GF-D8 (cell line): Measurements from ENCODE around the gene GDPD2.

Source experiments
- DNase-seq: peaks from one replicate; lab custom pipeline; 2025; lab: John Stamatoyannopoulos, UW

Gene GDPD2

DNA sequence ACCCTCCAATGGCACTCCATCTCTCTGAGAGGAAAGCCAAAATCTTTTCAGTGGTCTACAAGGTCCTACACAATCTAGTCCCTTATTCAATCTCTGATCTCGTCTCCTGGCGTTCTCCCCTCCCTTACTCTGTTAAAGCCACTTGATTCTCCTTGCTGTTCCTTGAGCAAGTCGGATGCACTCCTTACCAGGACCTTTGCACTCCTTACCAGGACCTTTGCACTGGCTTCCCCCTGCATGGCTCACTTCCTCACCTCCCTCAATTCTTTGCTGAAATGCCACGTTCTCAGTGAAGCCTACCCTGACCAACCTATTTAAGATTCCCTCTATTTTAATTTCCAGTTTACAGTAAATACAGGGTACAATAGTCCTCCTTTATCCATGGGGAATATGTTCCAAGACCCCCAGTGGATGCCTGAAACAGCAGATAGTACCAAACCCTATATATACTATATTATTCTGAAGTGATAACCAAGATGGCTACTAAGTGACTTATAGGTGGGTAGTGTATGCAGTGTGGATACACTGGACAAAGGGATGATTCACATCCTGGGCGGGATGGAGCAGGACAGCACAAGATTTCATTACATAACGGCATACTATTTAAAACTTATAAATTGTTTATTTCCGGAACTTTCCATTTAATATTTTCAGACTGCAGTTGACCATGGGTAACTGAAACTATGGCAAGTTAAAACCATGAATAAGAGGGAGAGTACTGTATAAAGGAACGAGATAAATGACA lies 15.0 kb downstream of the GDPD2 start:
- DNase-seq = no peak

DNA sequence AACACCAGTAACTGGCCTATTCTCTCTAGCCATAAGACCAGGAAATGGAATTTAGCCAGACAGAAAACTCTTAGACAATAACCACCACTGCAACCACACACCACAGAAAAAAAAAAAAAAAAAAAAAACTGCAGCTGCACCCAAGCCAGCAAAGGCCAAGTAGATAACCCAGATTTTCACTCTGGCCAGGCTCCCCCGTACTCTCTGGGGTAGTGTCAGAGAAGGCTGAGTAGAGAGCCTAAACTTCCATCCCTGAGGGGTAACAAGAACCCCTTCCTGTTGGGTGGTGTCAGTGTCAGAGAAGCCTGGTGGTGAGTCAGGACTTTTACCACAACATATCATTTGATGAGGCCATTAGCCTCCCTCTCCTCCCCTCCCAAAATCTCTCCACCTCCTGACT lies 15.9 kb downstream of the GDPD2 start:
- DNase-seq = no peak

DNA sequence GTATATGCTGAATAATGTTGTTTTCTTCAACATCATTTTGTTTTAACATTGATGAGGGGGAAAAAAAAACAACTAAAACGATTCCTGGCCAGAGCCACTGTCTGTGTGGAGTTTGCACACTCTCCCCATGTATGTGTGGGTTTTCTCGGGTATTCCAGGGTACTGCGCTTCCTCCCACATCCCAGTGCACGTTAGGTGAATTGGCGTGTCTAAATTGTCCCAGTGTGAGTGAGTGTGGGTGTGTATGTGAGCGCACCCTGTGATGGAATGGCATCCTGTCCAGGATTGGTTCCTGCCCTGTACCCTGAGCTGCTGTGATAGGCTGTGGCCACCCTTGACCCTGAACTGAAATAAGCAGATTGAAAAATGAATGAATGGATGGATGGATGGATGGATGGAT lies 19.1 kb downstream of the GDPD2 start:
- DNase-seq = no peak

DNA sequence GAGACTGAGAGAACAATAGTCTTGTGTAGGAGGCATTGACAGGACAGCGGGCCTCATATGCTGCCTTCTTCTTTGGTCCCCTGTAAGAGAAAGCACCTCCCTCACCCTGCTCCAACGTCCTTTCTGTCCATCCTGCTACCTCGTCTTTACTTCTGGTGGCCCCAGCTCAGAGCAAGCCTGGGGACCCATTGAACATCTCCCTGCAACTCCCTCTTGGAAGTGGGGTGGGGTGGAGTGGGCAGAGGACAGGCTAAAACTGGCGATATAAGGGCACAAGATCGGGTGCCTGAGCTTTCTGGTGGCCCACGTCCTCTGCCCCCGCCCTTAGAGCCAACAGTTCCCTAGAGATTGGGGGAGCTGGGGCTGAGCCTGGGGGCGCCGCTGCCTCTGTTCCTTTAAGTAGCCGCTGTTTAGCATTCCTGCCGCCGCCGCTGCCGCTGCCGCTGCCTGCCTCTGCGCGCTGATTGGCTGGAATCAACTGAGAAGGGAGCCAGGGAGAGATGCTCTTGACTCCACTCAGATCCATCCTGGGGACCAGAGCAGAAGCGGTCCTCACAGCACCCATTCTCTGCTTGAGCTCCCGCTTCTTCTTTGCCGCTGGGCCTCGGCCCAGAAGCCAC lies 21.3 kb downstream of the GDPD2 start, which contains the start of gene DLG3:
Gene DLG3 (plus strand): TSS at position 510 of the 620 bp plus-strand sequence. CDS start 367 bp downstream, outside the sequence.
- DNase-seq = no peak

DNA sequence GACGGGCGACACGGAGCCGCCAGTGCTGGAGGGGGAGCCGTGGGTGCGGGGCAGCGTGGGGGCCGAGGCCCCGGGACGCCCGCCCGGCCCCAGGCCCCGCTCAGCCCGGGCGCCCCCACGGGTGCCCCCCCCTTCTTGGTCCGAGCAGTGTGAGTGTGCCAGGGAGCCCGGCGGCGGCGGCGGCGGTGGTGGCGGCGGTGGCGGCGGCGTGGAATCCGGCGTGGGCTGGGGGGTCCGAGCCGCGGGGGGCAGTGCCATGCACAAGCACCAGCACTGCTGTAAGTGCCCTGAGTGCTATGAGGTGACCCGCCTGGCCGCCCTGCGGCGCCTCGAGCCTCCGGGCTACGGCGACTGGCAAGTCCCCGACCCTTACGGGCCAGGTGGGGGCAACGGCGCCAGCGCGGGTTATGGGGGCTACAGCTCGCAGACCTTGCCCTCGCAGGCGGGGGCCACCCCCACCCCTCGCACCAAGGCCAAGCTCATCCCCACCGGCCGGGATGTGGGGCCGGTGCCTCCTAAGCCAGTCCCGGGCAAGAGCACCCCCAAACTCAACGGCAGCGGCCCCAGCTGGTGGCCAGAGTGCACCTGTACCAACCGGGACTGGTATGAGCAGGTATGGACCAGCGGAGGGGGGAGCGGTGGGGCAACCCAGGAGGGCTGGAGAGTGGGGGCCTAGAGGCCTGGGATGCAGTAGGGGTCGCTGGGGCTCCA lies 22.0 kb downstream of the GDPD2 start:
- DNase-seq = no peak

DNA sequence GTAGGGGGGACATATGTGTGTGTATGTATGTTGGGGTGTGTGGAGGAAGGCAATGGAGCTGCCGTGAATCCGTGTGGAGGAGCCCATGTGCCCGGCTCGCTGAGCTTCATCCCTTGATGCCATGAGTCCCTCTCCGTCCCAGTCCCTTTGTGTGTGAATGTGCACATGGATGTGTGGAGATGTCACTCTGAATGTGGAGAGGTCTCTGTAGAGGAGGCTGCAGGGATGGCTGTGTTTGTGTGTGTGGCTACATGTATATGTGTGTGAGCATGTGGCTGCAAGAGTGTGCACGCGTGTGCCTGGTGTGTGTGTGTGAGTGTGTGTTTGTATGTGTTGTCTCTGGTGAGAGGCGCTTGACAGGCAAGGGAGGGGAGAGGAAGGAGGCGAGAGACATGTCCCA lies 22.8 kb downstream of the GDPD2 start:
- DNase-seq = no peak

DNA sequence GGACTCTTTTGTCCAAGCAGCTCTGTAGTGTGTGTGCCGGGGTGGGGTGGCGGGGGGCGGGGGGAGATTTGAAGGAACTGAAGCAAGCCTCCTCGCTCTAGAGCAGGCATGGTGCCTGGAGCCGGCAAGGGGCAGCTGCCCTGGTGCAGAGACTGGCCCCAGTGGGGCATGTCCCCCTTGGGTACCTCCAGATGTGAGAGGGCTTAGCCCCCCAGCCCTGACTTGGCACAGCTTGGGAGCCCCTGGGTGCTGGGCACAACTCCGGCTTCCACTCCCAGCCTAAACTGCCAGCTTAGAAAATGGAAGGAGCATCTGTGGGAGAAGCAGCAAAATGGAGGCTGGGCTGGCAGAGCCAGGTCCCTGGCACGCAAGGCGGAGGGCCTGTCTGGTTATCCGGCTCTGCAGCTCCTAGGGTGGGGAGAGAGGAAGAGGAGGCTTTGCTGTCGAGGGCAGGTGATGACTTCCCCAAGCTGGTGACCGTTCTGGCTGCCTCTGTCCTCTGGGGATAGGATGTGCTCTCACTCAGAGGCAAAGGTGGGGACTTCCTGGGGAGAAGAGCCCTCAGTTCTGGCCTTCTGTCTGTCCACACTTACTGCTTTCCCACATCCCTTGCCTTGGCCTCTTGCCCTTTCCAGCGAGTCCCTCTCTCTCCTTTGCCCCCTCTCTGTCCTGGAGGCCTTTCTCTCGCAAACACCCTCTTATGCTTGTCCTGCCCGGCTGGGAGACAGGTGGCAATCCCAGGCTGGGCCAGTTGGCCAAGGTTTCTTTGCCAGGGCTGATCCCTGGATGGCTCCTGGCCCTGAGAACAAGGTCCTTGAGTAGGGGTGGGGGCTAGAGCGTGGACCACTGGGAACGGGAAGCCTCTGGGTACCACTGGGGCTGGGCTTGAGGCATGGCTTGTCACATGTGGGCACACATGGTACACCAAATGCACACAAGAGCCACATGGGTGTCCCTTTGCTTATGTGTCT lies 23.6 kb downstream of the GDPD2 start:
- DNase-seq = no peak

DNA sequence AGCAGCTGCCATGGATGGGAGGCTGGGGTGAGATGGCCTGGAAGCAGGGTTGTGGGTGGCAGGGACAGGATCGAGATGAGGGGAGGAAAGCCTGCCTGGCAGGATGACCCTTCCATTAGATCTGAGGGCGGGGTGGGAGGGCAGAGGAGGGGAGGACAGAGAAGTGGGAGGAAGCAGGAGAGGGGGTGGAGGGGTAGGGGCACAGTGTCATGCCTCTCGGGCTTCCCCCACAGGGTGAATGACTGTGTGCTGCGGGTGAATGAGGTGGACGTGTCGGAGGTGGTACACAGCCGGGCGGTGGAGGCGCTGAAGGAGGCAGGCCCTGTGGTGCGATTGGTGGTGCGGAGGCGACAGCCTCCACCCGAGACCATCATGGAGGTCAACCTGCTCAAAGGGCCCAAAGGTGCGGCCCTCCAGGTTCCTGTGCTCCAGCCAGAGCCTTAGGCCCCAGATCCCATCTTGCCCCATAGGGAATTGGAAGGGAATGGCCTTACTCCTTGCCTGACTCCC lies 26.4 kb downstream of the GDPD2 start:
- no peak for DNase-seq

DNA sequence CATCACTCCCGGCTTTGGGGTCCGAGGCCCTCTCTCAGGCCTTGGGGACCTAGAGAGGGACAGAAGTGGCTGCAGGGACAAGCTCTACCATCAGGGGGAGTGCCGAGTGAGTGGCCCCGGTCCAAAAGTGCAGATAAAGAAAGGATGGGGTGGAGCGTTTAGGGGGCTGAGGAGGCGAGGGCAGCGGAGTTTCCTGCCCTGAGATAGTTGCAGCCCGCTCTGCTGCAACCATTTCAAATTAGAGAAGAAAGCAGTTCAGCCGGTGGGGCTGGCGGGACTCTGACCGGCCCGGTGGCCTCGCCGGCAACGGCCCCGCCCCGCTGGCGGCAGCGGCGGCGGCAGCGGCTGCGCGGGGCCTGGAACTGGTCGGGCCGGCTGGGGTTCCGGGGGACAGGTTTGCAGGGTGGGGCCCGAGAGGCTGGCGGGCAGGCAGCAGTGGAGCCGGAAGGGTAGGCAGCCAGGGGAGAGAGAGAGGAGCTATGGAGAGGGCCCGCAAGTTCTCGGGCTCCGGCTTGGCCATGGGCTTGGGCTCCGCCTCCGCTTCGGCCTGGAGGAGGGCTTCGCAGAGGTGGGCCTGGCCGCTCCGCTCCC lies 29.1 kb downstream of the GDPD2 start:
- no peak for DNase-seq

DNA sequence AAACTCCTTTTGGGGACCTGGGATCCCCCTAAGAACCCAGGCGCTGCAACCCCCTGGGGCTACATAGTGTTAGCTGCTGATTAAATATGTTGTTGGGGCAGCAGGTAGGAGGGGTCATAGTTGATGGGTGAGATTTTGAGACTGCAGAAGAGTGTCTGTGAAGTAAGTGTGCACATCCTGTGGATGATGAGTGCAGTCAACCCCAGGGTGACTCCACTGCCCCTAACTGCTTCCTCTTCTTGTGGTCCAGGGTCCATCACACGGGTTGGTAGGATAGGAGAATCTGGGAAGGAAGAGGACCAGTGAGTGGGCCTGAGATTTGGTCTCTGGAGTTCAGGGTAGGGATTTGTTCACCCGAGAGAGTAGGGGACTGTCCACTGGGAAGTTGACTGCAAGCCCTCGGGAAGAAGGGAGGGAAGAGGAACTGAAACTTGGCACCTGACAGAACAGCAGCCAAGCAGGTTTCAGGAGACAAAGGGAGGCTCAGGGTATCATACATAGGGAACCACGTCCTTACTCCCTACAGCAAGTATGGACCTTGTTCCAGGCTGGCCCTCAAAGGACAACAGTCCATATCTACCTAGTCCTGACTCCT lies 30.0 kb downstream of the GDPD2 start:
- no peak for DNase-seq

DNA sequence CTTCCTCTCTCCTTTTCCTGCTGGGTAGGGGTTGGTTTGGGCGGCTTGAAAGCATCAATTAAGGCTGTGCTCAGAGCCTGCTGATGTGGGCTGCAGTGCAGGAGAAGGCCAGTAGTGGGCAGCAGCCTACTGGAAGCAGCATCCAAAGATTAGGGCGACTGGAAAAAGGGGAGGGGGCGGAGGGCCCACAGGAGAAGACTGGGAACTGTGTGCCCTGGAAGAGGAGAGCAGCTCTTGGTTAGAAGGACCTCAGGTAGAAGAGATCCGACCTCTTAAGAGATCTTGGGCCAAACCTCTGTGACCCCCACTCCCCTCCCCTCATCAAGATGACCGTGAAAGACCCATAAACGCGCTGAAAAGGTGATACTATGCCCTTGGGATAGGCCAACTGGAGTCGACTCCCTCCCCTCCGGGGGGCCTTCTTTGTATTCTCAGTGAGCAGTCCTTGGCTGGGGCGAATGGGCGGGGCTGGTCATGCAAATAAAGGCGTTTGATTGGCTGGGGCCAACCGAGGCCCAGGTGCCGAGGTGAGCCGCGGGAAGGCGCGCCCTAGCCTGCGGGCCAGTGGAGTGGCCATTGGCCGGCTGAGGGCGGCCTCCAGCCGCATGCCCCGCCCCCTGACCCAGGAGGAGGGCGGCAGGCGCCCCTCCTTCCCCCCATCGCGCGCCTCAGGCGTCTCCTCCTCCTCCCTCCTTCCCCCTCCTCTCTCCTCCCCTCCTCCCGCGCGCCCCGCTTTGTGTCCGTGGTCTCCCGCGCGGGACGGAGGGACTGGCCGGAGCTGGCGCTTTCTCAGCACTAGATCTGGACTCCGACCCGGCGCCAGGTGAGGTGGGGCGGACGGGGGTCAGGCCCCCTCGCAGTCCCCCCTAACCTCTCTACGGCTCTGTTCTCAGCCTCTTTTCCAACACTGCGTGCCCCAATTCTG lies 31.6 kb downstream of the GDPD2 start:
- no peak for DNase-seq

DNA sequence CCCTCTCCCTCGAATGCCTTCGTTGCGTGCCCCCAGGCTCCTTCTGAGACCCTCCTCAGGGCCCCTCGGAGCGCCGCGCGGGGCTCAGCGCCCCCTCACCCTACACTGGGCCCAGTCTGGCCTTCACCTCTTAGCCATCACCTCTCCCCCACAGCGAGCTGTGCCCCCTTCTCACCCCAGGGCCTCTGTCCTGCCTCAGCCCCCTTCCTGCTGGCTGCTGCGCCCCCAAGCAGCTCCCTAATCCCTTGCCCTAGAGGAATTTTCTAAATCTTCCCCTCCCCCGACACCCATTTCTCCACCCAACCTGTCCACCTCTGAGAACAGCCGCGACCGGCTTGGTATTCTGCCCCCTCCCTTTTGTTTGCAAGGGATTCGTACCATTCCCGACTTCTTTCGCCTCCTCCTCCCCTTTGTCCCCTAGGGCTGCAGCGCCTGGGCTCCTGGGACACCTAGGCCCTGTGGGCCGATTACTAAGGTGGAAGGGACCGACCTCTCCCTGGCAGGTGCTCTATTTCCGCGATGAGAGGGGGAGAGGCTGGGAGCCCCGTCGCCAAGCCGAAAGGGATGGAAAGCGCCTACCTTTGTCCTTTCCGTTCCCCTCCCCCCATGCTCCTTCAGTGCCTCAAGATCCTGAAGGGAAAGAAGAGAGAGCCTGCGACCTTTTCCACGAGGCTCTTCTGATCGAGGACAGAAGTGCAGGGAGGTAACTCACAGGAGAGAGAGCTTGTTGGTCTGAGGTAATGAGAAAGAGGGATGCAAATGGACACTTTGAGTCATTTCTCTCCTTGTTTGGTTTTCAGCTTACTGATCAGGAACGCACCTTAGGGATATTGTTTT lies 32.5 kb downstream of the GDPD2 start:
- no peak for DNase-seq

DNA sequence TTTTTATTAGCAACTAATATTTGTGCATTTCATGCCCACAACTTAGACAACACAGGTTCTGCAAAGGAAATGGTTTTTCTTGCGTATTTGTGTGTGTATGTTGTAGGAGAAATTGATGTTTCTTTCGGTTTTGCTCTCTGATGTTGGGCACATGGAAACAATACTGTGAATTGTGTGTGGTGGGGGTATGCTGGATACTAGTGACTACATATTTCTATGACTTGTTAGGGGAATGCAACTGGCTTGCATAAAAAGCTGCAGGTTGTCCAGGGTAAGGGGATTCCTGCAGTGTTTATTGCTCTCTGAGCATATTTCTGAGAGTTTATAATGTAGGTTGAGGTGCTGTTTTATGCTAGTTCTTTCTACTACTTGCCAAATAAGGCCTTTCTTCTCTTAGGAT lies 33.1 kb downstream of the GDPD2 start:
- DNase-seq = no peak

DNA sequence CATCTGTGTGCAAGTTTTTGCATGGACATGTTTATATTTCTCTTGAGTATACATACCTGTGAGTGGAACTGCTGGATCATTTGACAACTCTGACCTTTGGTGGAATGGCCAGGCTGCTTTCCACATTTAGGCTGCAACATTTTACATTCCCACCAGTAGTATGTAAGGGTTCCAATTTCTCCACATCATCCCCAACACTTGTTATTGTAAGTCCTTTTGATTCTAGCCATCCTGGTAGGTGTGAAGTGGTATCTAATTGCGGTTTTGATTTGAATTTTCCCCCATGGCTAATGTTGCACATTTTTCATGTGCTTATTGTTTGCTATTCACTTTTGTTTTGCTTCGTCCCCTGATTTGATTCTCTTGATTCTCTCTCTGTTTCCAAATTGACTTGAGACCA lies 37.9 kb downstream of the GDPD2 start:
- DNase-seq = no peak

DNA sequence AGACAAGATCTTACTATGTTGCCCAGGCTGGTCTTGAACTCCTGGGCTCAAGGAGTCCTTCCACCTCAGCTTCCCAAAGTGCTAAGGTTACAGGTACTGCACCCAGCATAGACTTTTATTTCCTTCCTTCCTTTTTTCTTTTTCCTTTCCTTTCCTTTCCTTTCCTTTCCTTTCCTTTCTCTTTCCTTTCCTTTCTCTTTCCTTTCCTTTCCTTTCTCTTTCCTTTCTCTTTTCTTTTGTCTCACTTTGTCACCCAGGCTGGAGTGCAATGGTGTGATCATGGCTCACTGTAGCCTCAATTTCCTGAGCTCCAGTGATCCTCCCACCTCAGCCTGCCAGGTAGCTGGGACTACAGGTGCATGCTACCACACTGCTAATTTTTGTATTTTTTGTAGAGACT lies 40.9 kb downstream of the GDPD2 start:
- DNase-seq = no peak

DNA sequence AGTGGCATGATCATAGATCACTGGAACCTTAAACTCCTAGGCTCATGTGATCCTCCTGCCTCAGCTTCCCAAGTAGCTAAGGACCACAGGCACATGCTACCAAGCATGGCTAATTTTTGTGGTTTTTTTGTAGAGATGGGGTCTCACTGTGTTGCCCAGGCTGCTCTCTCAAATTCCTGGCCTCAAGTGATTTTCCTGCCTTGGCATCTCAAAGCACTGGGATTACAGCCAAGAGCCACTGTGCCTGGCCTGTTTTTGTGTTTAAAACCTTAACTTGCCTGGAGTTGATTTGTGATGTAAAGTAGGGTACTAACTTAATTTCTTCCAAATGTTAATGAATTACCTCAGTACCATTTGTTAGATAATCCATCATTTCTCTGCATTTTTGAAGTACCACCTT lies 43.9 kb downstream of the GDPD2 start:
- no peak for DNase-seq

DNA sequence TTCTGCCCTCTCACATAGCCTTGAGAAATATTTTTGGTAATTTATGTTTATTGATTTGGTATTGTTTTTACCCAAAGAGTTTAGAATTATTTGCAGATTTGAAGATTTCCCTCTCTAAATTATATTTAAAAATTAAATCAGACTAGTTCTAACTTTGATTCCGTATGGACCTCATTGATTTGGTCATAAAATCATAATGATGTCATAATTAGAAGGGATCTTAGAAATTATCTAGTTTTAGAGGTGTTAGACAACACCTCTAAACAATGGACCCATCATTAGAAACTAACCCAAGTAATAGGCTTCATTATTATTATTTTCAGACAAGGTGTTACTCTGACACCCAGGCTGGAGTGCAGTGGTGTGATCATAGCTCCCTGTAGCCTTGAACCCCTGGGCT lies 45.6 kb downstream of the GDPD2 start:
- no peak for DNase-seq

DNA sequence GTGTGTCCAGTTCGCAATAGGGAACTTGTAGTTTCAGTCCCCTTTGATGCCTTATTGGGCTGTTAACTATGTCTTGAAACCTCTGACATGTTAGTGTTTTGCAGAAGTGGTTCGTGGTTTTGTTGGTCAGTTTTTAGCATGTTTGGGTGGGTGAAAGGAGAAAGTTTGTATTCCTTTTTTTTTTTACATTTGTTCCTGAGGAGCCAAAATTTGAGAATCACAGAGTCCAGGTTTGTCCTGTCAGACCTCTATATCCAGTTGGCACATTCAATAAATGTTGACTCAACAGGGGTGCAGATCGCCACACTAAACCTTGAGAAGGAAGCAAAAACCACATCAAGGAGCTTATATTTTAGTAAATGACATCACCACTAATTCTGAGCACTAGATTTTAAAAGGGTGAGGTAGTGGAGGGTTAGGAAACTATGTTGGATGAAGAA lies 47.8 kb downstream of the GDPD2 start:
- no peak for DNase-seq
